Mammary epithelial cell (primary cell): ENCODE data around the gene CTTN.

ENCODE experiments used
- EZH2 ChIP-seq: IDR thresholded peaks from 2 replicates; pipeline ENCODE4 v1.6.1; 2012; ENCODE audit warnings: low read length, inconsistent platforms, borderline replicate concordance
- TF ChIP-seq, protein P1 (sequence below), 2 donors: IDR thresholded peaks in 1 of 2; conservative IDR thresholded peaks in 1 of 2; 2 replicates each; pipeline ENCODE4 v1.5.1; 2011 to 2012; ENCODE audit warnings: inconsistent platforms in 2 of 2, low read length in 2 of 2, mild to moderate bottlenecking in 2 of 2, control low read depth in 1 of 2, low read depth in 1 of 2; ENCODE audit not compliant: insufficient read depth in 1 of 2; ENCODE audit errors: extremely low read depth in 1 of 2

DNA sequence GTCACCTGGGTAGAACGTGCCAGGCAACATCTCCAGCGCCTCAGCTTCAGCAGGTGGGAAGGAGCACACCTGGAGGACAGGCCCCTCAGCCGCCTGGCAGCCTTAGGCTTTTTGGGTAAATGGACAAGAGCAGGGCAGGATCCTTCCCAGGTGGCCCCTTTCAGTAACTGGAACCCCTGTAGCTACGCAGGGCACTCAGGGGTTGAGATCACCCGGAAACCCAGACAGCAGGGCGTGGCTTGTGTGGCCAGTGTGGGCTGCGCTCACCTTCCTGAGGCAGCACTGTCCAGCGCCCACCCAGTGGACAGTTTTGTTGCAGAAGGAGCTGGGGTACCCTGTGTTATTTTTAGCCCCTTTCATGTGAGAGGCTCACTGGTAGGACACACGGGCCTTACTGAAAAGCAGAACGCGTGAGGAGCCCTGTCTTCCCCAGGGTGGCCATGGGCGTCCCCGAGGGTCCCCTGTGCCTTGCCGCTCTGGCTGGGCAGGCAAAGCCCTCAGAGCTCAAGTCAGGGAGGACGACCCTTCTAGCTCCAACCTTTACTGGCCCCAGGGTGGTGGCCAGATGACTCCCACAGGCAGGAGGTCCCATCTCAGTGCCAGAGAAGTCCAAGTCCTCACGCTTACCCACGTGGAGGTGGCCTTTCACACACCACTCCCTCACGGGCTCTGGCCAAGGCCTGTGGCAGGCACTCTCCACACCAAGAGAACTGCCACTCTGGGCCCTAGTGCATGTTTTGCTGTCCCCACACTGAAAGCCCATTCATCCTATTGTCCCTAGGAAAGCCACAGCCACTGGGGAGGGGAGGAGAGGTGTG lies 75.8 kb downstream of the CTTN start:
- TF ChIP-seq, protein P1, sequence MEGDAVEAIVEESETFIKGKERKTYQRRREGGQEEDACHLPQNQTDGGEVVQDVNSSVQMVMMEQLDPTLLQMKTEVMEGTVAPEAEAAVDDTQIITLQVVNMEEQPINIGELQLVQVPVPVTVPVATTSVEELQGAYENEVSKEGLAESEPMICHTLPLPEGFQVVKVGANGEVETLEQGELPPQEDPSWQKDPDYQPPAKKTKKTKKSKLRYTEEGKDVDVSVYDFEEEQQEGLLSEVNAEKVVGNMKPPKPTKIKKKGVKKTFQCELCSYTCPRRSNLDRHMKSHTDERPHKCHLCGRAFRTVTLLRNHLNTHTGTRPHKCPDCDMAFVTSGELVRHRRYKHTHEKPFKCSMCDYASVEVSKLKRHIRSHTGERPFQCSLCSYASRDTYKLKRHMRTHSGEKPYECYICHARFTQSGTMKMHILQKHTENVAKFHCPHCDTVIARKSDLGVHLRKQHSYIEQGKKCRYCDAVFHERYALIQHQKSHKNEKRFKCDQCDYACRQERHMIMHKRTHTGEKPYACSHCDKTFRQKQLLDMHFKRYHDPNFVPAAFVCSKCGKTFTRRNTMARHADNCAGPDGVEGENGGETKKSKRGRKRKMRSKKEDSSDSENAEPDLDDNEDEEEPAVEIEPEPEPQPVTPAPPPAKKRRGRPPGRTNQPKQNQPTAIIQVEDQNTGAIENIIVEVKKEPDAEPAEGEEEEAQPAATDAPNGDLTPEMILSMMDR (conservative IDR thresholded peaks at IDR 0.05 in 1 of 2, IDR thresholded peaks at IDR 0.05 in 1 of 2; ENCODE audit: extremely low read depth in 1 of 2, insufficient read depth in 1 of 2, low read depth in 1 of 2, low read length in 2 of 2), result no peak
- no peak for TF ChIP-seq EZH2
